SK-N-SH (cell line): ENCODE measurements around the gene LAPTM5. TPM values are rescaled to one million over a fixed set of nuclear protein-coding genes. Genes with fewer than 3 reads are reported as not detected.

Experiments used
- CTCF ChIA-PET: fragments of 300-600, 350-600 bp; formaldehyde crosslinking; extraction: SDS; loops from one replicate; lab custom pipeline; 2021; lab: Yijun Ruan, JAX
- POLR2A ChIA-PET: fragments of 350-600 bp; sonication (Branson Sonifier 250); formaldehyde crosslinking; extraction: SDS; loops from one replicate; lab custom pipeline; 2020; ENCODE audit warnings: antibody characterized with exemption, inconsistent platforms; lab: Yijun Ruan, JAX
- DNase-seq: peaks from one replicate; pipeline ENCODE4 v3.0.0; 2012
- H2AFZ ChIP-seq: fragments of 200-600 bp; sonication (generic); 2 replicates; pipeline ENCODE4 v1.8.1; 2016; ENCODE audit warnings: antibody characterized with exemption, mild to moderate bottlenecking, low read depth
- H3F3A ChIP-seq: fragments of 200-600 bp; sonication (generic); replicated peaks from 2 replicates; pipeline ENCODE3; 2016; ENCODE audit warnings: antibody characterized with exemption, mild to moderate bottlenecking; ENCODE audit not compliant: insufficient read depth
- H3K27ac ChIP-seq, 2 experiments: fragments of 200-500 bp in 1 of 2; fragments of 200-600 bp in 1 of 2; sonication (Bioruptor generic) in 1 of 2; sonication (generic), shearing (Covaris generic) in 1 of 2; 2 replicates each; pipeline versions ENCODE4 v1.5.1 to v1.6.1; 2014 to 2016; ENCODE audit warnings: low read depth in 2 of 2, inconsistent platforms in 1 of 2, low read length in 1 of 2, mild to moderate bottlenecking in 1 of 2, mixed read lengths in 1 of 2
- H3K27me3 ChIP-seq: fragments of 200-600 bp; sonication (generic), shearing (Covaris generic); 2 replicates; pipeline ENCODE4 v1.6.1; 2016; ENCODE audit warnings: mixed run types; ENCODE audit not compliant: insufficient read depth
- H3K36me3 ChIP-seq, 2 experiments: fragments of 200-500 bp in 1 of 2; fragments of 200-600 bp in 1 of 2; sonication (Bioruptor generic) in 1 of 2; sonication (generic) in 1 of 2; replicated peaks in 1 of 2; 2 replicates each; pipeline versions ENCODE3 to v1.5.1; 2014 to 2016; ENCODE audit warnings: low read length in 1 of 2, mild to moderate bottlenecking in 1 of 2; ENCODE audit not compliant: insufficient read depth in 2 of 2, control insufficient read depth in 1 of 2
- H3K4me1 ChIP-seq, 2 experiments: fragments of 200-500 bp in 1 of 2; fragments of 200-600 bp in 1 of 2; sonication (Bioruptor generic) in 1 of 2; sonication (generic), shearing (Covaris generic) in 1 of 2; 2 replicates each; pipeline versions ENCODE4 v1.5.1 to v1.6.1; 2014 to 2016; ENCODE audit warnings: low read depth in 1 of 2, low read length in 1 of 2, mixed run types in 1 of 2; ENCODE audit not compliant: insufficient read depth in 2 of 2, control insufficient read depth in 1 of 2
- H3K4me2 ChIP-seq: fragments of 200-600 bp; sonication (generic), shearing (Covaris generic); 2 replicates; pipeline ENCODE4 v1.6.1; 2017; ENCODE audit warnings: mixed run types
- H3K4me3 ChIP-seq, 2 experiments: fragments of 200-500 bp in 1 of 2; fragments of 200-600 bp in 1 of 2; sonication (Bioruptor generic) in 1 of 2; sonication (generic), shearing (Covaris generic) in 1 of 2; 2 replicates each; pipeline versions ENCODE4 v1.5.1 to v1.8.1; 2014 to 2016; ENCODE audit warnings: low read depth in 2 of 2, inconsistent platforms in 1 of 2, low read length in 1 of 2, mild to moderate bottlenecking in 1 of 2, mixed read lengths in 1 of 2, moderate library complexity in 1 of 2
- H3K79me2 ChIP-seq: fragments of 200-600 bp; sonication (generic); 2 replicates; pipeline ENCODE4 v1.8.1; 2017; ENCODE audit warnings: mild to moderate bottlenecking; ENCODE audit not compliant: insufficient read depth
- H3K9ac ChIP-seq: fragments of 200-600 bp; sonication (generic); 2 replicates; pipeline ENCODE4 v1.6.1; 2017; ENCODE audit warnings: mixed run types
- H3K9me2 ChIP-seq: fragments of 200-600 bp; sonication (generic); 2 replicates; pipeline ENCODE4 v1.6.1; 2017; ENCODE audit warnings: mixed run types
- H3K9me3 ChIP-seq: fragments of 200-600 bp; sonication (generic); 2 replicates; pipeline ENCODE4 v1.6.1; 2017; ENCODE audit warnings: mixed run types, mild to moderate bottlenecking, moderate library complexity
- H4K20me1 ChIP-seq: fragments of 200-600 bp; sonication (generic); 2 replicates; pipeline ENCODE4 v1.6.1; 2017; ENCODE audit warnings: mild to moderate bottlenecking, mixed run types; ENCODE audit not compliant: insufficient read depth
- CTCF ChIP-seq: fragments of 200-600 bp; sonication (generic); IDR thresholded peaks from 2 replicates; pipeline ENCODE4 v1.6.1; 2017; ENCODE audit warnings: antibody characterized with exemption, mild to moderate bottlenecking, moderate library complexity
- ELF1 ChIP-seq: IDR thresholded peaks from 2 replicates; pipeline ENCODE4 v1.4.0; 2012
- EP300 ChIP-seq, 2 experiments: IDR thresholded peaks; 2 replicates each; pipeline versions ENCODE4 v1.4.0 to v1.6.1; 2012; ENCODE audit warnings: borderline replicate concordance in 1 of 2, low read depth in 1 of 2, low read length in 1 of 2
- EZH2phosphoT487 ChIP-seq: fragments of 200-600 bp; sonication (generic); IDR thresholded peaks from 2 replicates; pipeline ENCODE4 v1.6.1; 2017; ENCODE audit warnings: low read depth, mixed run types, mild to moderate bottlenecking, antibody characterized with exemption, moderate library complexity, borderline replicate concordance
- FOXM1 ChIP-seq: IDR thresholded peaks from 2 replicates; pipeline ENCODE4 v1.4.0; 2012; ENCODE audit warnings: low read depth, mild to moderate bottlenecking
- IRF3 ChIP-seq: fragments of 150-350 bp; IDR thresholded peaks from 2 replicates; pipeline ENCODE4 v1.6.1; 2016; ENCODE audit warnings: mild to moderate bottlenecking, low read depth, low read length
- JUND ChIP-seq: IDR thresholded peaks from 2 replicates; pipeline ENCODE4 v1.4.0; 2012
- MEF2A ChIP-seq: IDR thresholded peaks from 2 replicates; pipeline ENCODE4 v1.4.0; 2012; ENCODE audit warnings: low read depth, borderline replicate concordance
- NRF1 ChIP-seq: IDR thresholded peaks from 2 replicates; pipeline ENCODE4 v1.6.1; 2012; ENCODE audit warnings: low read depth, mild to moderate bottlenecking, low read length
- POLR2AphosphoS5 ChIP-seq: IDR thresholded peaks from 2 replicates; pipeline ENCODE4 v1.6.1; 2012; ENCODE audit warnings: low read depth, low read length
- RAD21 ChIP-seq: IDR thresholded peaks from 2 replicates; pipeline ENCODE4 v1.6.1; 2012; ENCODE audit warnings: mild to moderate bottlenecking, low read length
- RCOR1 ChIP-seq: fragments of 150-350 bp; IDR thresholded peaks from 2 replicates; pipeline ENCODE4 v1.6.1; 2017; ENCODE audit warnings: antibody characterized with exemption, low read length
- REST ChIP-seq: IDR thresholded peaks from 2 replicates; pipeline ENCODE4 v1.6.1; 2012; ENCODE audit warnings: mild to moderate bottlenecking, low read depth, low read length, moderate library complexity
- SIN3A ChIP-seq: IDR thresholded peaks from 2 replicates; pipeline ENCODE4 v1.6.1; 2012; ENCODE audit warnings: low read depth, mild to moderate bottlenecking, low read length, moderate library complexity, borderline replicate concordance
- TAF1 ChIP-seq: IDR thresholded peaks from 2 replicates; pipeline ENCODE4 v1.6.1; 2012; ENCODE audit warnings: low read depth, mild to moderate bottlenecking, low read length, moderate library complexity, borderline replicate concordance
- USF1 ChIP-seq: IDR thresholded peaks from 2 replicates; pipeline ENCODE4 v1.4.0; 2012; ENCODE audit warnings: low read depth, borderline replicate concordance
- USF2 ChIP-seq: fragments of 150-350 bp; IDR thresholded peaks from 2 replicates; pipeline ENCODE4 v1.6.1; 2017; ENCODE audit warnings: antibody characterized with exemption, low read length, low read depth, borderline replicate concordance
- WGBS: methylation state at CpG from one replicate; pipeline ENCODE4 v1.1.6; 2017; ENCODE audit warnings: low lambda C conversion rate; 5-methylcytosine and 5-hydroxymethylcytosine counted together
- polyA plus RNA-seq, 3 experiments: library from polyadenylated mRNA; depleted of rRNA; stranded (reverse); fragments of >200 nt; gene quantifications; 2 replicates each; pipeline ENCODE4 v1.2.3, GENCODE V29; 2012

The LAPTM5 gene
- polyA plus RNA-seq, 1 of the 3 experiments (the other 2 are of a cell fraction): 1.1 TPM

GRCh38 chr1:30785181-30785580, 27.6 kb upstream of the LAPTM5 start:
- WGBS: 92% methylated on average over 5 of the region's 7 CpGs
- no peak overlapping the region for H3K27ac ChIP-seq
- DNase-seq: no peak
- peaks cover 3% of the 10 kb centered on the region for H3F3A ChIP-seq
- ChIA-PET POLR2A (no interaction called here), CTCF (interaction anchor here (1.0 to 12.1 kb wide), 7 partner anchors 15 to 149 kb away, joined by 3 to 377 read pairs (median 66); partner anchors contain the start of gene MATN1)
- no peaks in the 10 kb centered on the region for H3K9me2 ChIP-seq
- no peak overlapping the region for H3K4me3 ChIP-seq
- no peaks in the 10 kb centered on the region for H3K9me3 ChIP-seq
- no peak overlapping the region for H2AFZ ChIP-seq
- no peaks in the 10 kb centered on the region for H4K20me1 ChIP-seq
- H3K4me2 ChIP-seq: no peak overlapping the region
- peaks cover 0 to 2% of the 10 kb centered on the region in 2 experiments; a peak in 1 of 4 replicates for H3K4me1 ChIP-seq
- H3K9ac ChIP-seq: no peak overlapping the region
- no peaks in the 10 kb centered on the region for H3K36me3 ChIP-seq
- no peak for TF ChIP-seq CTCF
- no peak for TF ChIP-seq SIN3A
- no peak for TF ChIP-seq REST
- no peak for TF ChIP-seq JUND
- no peaks in the 10 kb centered on the region for H3K27me3 ChIP-seq
- no peaks in the 10 kb centered on the region for H3K79me2 ChIP-seq

- 83% methylated on average over 14 of the region's 16 CpGs for WGBS
- H3K79me2 ChIP-seq: no peaks in the 10 kb centered on the region
- no peak for TF ChIP-seq RCOR1
- no peak for TF ChIP-seq IRF3
- TF ChIP-seq ELF1: no peak
- TF ChIP-seq JUND: no peak
- no peak for TF ChIP-seq NRF1
- no peak for TF ChIP-seq TAF1
- no peak for TF ChIP-seq EZH2phosphoT487
- TF ChIP-seq FOXM1: no peak
- no peak for TF ChIP-seq USF1
- no peak for TF ChIP-seq EP300 (IDR thresholded peaks at IDR 0.05; ENCODE audit: borderline replicate concordance in 1 of 2, low read depth in 1 of 2, low read length in 1 of 2)
- TF ChIP-seq MEF2A: no peak
- TF ChIP-seq POLR2AphosphoS5: no peak
- no peak for TF ChIP-seq RAD21
- TF ChIP-seq USF2: no peak
Observed at GRCh38 chr1:30783256-30783915, 25.8 kb upstream of the LAPTM5 start.

More at GRCh38 chr1:30783256-30783915, 25.8 kb upstream of the LAPTM5 start:
- H3K4me3 ChIP-seq: no peak overlapping the region
- ChIA-PET POLR2A (no interaction called here), CTCF (interaction anchor here (0.8 to 12.1 kb wide), 32 partner anchors 14 to 453 kb away, joined by 3 to 377 read pairs (median 5); partner anchors contain the start of genes LAPTM5 and MATN1)
- peaks cover 0 to 13% of the 10 kb centered on the region in 2 experiments; a peak in 1 of 4 replicates for H3K4me1 ChIP-seq
- H3F3A ChIP-seq: peaks cover 3% of the 10 kb centered on the region
- DNase-seq: no peak
- H3K27me3 ChIP-seq: no peaks in the 10 kb centered on the region
- no peaks in the 10 kb centered on the region for H3K9me2 ChIP-seq
- H4K20me1 ChIP-seq: no peaks in the 10 kb centered on the region
- no peak overlapping the region for H2AFZ ChIP-seq
- no peak overlapping the region for H3K27ac ChIP-seq
- H3K4me2 ChIP-seq: no peak overlapping the region
- no peaks in the 10 kb centered on the region for H3K36me3 ChIP-seq
- no peaks in the 10 kb centered on the region for H3K9me3 ChIP-seq
- no peak overlapping the region for H3K9ac ChIP-seq
